Right atrium auricular region (tissue), 2 donors: ENCODE results near the gene SETDB2. TPM values are rescaled to one million over a fixed set of nuclear protein-coding genes. Genes with fewer than 3 reads are reported as not detected.

ENCODE experiments used
- DNase-seq: peaks from one replicate; pipeline ENCODE4 v3.0.0-alpha.2; 2019; ENCODE audit warnings: low spot score
- H3K27ac ChIP-seq, 2 donors: fragments of 200-600 bp; sonication (generic); 1 replicate in 1 of 2; 2 replicates in 1 of 2; pipeline ENCODE4 v1.5.1; 2016 to 2019
- H3K27me3 ChIP-seq, 2 donors: fragments of 200-600 bp; sonication (generic); one replicate each; pipeline versions ENCODE4 v1.5.1 to v1.6.0; 2017 to 2019
- H3K36me3 ChIP-seq: fragments of 200-600 bp; sonication (generic); one replicate; pipeline ENCODE4 v1.5.1; 2016
- H3K4me1 ChIP-seq, 2 donors: fragments of 200-600 bp; sonication (generic); one replicate each; pipeline versions ENCODE4 v1.5.1 to v1.6.0; 2017 to 2019
- H3K4me3 ChIP-seq, 2 donors: fragments of 200-600 bp; sonication (generic); 1 replicate in 1 of 2; 2 replicates in 1 of 2; pipeline ENCODE4 v1.5.1; 2017 to 2019; ENCODE audit warnings: mild to moderate bottlenecking in 1 of 2, moderate library complexity in 1 of 2
- H3K9me3 ChIP-seq, 2 donors: fragments of 200-600 bp; sonication (generic); one replicate each; pipeline ENCODE4 v1.5.1; 2019
- total RNA-seq, 2 donors: library from RNA; depleted of rRNA; stranded (reverse); fragments of >200 nt; gene quantifications; one replicate each; pipeline ENCODE4 v1.1.0, GENCODE V29; 2016
- TF ChIP-seq, protein P1 (sequence below), 2 donors: fragments of 200-600 bp; sonication (generic); IDR thresholded peaks; one replicate each; pipeline ENCODE4 v1.5.1; 2019; ENCODE audit warnings: antibody characterized with exemption in 2 of 2

SETDB2 gene
- total RNA-seq, 2 donors from 2014 or later = 7.3 to 12.4 TPM

DNA sequence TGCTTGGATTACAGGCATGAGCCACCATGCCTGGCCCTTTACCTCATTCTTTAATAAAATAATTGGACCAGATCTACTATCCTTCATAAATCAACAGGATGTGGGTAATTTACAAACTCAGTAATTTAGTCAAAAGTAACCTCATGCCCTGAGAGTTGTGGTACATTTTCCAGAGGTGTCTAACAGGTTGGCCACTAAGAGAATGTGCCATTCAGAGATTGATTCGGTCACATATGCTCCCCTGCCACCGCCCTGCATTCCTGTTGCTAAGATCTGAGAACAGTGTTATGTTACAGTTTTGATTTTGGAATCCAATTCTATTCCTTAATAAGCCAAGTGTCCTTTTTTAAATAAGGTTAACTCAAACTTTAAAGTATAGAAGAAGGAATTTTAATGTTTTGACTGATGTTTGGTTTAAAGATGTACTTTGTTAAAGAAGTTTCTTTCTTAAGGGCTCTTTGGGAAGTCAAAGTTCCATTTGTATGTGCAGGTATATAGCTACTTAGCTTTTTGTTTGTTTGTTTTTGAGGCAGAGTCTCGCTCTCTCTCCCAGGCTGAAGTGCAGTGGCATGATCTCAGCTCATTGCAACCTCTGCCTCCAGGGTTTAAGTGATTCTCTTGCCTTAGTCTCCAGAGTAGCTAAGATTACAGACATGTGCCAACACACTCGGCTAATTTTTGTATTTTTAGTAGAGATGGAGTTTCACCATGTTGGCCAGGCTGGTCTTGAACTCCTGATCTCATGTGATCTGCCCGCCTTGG lies 80.8 kb downstream of the SETDB2 start:
- H3K36me3 ChIP-seq = no peaks in the 10 kb centered on the region
- H3K27ac ChIP-seq = no peak overlapping the region
- no peaks in the 10 kb centered on the region for H3K4me1 ChIP-seq
- H3K4me3 ChIP-seq = no peak overlapping the region
- no peaks in the 10 kb centered on the region for H3K9me3 ChIP-seq
- TF ChIP-seq, protein P1, sequence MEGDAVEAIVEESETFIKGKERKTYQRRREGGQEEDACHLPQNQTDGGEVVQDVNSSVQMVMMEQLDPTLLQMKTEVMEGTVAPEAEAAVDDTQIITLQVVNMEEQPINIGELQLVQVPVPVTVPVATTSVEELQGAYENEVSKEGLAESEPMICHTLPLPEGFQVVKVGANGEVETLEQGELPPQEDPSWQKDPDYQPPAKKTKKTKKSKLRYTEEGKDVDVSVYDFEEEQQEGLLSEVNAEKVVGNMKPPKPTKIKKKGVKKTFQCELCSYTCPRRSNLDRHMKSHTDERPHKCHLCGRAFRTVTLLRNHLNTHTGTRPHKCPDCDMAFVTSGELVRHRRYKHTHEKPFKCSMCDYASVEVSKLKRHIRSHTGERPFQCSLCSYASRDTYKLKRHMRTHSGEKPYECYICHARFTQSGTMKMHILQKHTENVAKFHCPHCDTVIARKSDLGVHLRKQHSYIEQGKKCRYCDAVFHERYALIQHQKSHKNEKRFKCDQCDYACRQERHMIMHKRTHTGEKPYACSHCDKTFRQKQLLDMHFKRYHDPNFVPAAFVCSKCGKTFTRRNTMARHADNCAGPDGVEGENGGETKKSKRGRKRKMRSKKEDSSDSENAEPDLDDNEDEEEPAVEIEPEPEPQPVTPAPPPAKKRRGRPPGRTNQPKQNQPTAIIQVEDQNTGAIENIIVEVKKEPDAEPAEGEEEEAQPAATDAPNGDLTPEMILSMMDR (IDR thresholded peaks at IDR 0.05) = no peak
- H3K27me3 ChIP-seq = no peaks in the 10 kb centered on the region
- DNase-seq = no peak

DNA sequence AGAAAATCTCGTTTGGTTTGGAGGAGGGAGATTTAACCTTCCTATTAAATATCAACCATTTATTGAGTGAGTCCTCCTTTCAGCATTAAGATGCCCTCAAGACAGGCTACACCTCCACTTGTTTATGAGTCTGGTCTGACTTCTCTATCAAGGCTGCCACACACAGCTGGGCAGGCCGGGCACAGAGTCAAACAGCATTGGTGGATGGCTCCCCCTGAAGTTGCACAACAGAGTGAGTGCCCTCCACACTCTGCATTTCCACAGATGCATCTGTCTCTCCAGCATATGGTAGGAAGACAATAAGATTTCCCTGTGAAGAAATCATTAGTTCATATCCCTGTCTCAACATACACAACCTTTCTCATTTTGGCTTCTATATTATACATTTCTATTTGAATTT lies 83.0 kb downstream of the SETDB2 start:
- Histone ChIP-seq H3K36me3 (no peaks in the 10 kb centered on the region), H3K9me3 (no peaks in the 10 kb centered on the region), H3K4me3 (no peak overlapping the region), H3K27ac (no peak overlapping the region), H3K27me3 (no peaks in the 10 kb centered on the region), H3K4me1 (peaks cover 0 to under 1% of the 10 kb centered on the region in 2 donors)
- TF ChIP-seq, protein P1 (IDR thresholded peaks at IDR 0.05) = no peak
- no peak for DNase-seq

DNA sequence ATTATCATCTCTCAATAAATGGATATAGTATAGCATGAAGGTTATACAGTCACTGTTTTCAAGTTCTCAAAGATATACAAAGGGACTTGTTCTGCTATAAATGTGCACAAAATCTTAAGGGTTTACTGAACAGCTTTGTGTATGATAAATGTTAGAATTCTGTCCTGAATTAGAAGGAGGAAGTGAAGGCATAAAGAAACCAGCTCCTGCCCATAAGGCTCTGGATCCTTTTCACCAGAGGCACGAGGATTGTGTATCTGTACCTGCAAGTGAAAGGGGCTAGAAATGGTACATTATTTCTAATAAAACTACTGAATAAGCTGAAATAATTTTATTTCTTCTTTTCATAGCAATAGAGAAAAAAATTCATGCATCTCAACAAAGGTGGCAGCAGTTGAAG lies 84.1 kb downstream of the SETDB2 start:
- H3K9me3 ChIP-seq = no peaks in the 10 kb centered on the region
- DNase-seq = no peak
- TF ChIP-seq, protein P1 (IDR thresholded peaks at IDR 0.05) = no peak
- H3K4me1 ChIP-seq = peaks cover 0 to 9% of the 10 kb centered on the region in 2 donors
- H3K36me3 ChIP-seq = no peaks in the 10 kb centered on the region
- H3K4me3 ChIP-seq = no peak overlapping the region
- no peak overlapping the region for H3K27ac ChIP-seq
- H3K27me3 ChIP-seq = no peaks in the 10 kb centered on the region

DNA sequence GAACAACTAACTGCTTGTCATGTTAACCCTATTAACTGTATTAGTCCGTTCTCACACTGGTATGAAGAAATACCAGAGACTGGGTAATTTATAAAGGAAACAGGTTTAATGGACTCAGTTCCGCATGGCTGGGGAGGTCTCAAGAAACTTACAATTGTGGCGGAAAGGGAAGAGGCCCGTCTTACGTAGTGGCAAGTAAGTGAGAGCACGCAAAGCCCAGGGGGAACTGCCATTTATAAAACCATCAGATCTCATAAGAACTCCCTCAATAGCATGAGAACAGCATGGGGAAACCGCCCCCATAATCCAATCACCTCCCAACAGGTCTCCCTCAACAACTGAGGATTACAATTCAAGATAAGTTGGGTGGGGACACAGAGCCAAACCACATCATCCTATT lies 86.4 kb downstream of the SETDB2 start:
- Histone ChIP-seq H3K27ac (no peak overlapping the region), H3K36me3 (no peaks in the 10 kb centered on the region), H3K9me3 (no peaks in the 10 kb centered on the region), H3K4me3 (no peak overlapping the region), H3K4me1 (peaks cover 0 to 15% of the 10 kb centered on the region in 2 donors), H3K27me3 (no peaks in the 10 kb centered on the region)
- TF ChIP-seq, protein P1 (IDR thresholded peaks at IDR 0.05) = no peak
- DNase-seq = no peak

DNA sequence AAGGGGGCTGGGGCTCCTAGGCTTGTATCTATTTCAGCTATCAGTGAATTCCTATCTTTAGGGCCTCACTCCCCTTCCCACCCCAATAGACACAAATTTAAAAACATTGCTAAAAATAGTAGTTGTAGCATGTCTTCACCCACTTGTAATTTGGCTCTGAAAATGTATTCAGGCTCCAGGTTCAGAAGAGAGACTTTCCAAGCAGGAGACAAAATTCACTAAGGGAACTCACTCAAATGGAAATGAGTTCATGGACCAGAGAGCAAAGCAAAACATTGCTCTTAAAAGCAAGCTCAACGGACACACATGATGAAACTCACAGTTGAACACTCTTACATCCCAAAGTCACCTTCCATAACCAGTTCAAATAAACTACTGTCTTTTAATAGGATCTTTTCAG lies 88.5 kb downstream of the SETDB2 start:
- DNase-seq = no peak
- no peaks in the 10 kb centered on the region for H3K27me3 ChIP-seq
- TF ChIP-seq, protein P1 (IDR thresholded peaks at IDR 0.05) = no peak
- no peaks in the 10 kb centered on the region for H3K9me3 ChIP-seq
- peaks cover 0 to 15% of the 10 kb centered on the region in 2 donors for H3K4me1 ChIP-seq
- H3K4me3 ChIP-seq = no peak overlapping the region
- peak overlapping the region in 1 of 2 donors; percentile 57 for H3K27ac ChIP-seq
- H3K36me3 ChIP-seq = peaks cover under 1% of the 10 kb centered on the region

DNA sequence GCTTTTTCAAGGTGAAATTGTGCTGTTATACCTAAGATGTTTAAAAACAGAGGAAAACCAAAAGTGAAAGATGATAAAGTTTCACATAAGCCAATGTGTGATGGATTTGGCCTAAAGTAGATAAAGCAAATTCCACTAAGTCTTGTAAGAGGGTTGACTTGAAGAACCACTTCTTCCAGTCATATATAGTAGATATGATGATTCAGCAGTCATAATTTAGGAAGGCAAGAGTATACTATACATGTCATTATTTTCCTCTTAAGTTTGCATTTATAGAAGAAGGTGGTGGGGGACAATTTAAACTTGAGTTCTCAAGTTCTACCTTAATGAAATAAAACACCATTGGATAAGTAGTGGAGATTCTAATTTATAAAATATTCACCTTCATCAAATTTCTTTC lies 88.9 kb downstream of the SETDB2 start:
- peaks cover 5% of the 10 kb centered on the region for H3K36me3 ChIP-seq
- DNase-seq = no peak
- H3K4me3 ChIP-seq = no peak overlapping the region
- TF ChIP-seq, protein P1 (IDR thresholded peaks at IDR 0.05) = no peak
- no peaks in the 10 kb centered on the region for H3K9me3 ChIP-seq
- H3K27ac ChIP-seq = peak overlapping the region in 1 of 2 donors; percentile 57
- peaks cover 0 to 15% of the 10 kb centered on the region in 2 donors for H3K4me1 ChIP-seq
- H3K27me3 ChIP-seq = no peaks in the 10 kb centered on the region
